ENCODE results near the gene ZNF768.

- no peak for TF ChIP-seq CTCF (IDR thresholded peaks at IDR 0.05)
- no peak for TF ChIP-seq POLR2A (IDR thresholded peaks at IDR 0.05)
These were observed 31.7 kb downstream of the ZNF768 start for GRCh38 chr16:30494709-30495108.

Data from uterus (tissue), 2 donors.